ENCODE data around the gene COL4A4. TPM values are rescaled to one million over a fixed set of nuclear protein-coding genes. Genes with fewer than 3 reads are reported as not detected.

Gene COL4A4
- polyA plus RNA-seq, 2 donors = 0.10 to 0.16 TPM

DNA sequence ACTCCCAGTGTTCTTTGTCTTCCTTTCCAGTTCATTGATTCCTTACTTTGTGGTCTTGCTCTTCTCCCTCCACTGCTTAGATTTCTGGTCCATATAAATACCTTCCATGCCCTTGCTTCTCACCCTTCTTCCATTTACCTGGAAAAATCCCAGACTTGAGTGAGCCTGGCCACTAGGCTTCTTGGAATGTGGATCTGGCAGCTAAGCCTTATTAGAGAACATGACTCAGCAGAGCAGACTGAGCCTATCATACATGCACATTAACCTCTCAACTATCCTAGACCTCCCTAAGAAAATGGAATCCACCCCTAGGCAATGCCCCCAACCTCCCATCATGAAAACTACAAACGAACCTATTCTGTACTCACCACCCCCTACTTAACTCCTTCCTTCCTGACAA lies 200.5 kb downstream of the COL4A4 start:
- no peaks in the 10 kb centered on the region for H3K4me1 ChIP-seq (ENCODE audit: control insufficient read depth in 2 of 2, insufficient read depth in 2 of 2, low read length in 1 of 2)
- WGBS, 2 donors = 27 to 46% methylated on average over 1 of the region's 1 CpG

DNA sequence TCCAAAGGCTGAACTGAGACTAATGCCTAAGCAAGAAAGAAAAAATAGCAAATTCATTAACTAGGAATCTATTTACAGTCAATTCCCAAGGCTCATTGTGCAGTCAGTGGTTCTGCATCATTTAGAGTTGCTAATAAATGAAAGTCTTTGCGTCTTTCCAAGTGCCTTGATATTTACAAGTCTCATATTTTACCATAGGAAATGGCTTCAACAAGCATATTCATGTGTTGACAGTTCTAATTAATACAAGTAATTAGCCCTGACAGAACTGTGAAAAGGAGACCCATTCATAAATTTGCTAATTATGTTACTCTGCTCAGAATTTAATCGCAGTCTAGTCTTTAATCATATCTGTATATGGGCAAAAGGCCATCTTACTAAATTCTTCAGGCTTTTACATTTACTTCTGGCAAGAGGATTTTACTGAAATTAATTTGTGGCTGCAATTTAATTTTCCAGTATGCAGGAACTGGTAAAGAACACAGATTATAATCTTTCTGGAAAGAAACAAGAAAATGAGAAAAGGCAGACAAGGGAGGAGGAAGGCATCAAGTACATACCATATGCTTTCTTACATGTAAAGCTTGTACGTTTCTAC lies 201.7 kb downstream of the COL4A4 start:
- WGBS, 2 donors = 88 to 90% methylated on average over 3 of the region's 3 CpGs
- no peak overlapping the region for H3K27ac ChIP-seq (ENCODE audit: low read depth in 2 of 2, low read length in 1 of 2)
- no peaks in the 10 kb centered on the region for H3K27me3 ChIP-seq (ENCODE audit: control insufficient read depth in 1 of 2, insufficient read depth in 2 of 2, low read length in 2 of 2)
- no peaks in the 10 kb centered on the region for H3K36me3 ChIP-seq (ENCODE audit: control insufficient read depth in 2 of 2, insufficient read depth in 2 of 2, low read length in 1 of 2)
- no peak overlapping the region for H3K4me3 ChIP-seq (ENCODE audit: low read depth in 1 of 2, low read length in 2 of 2)
- H3K4me1 ChIP-seq (ENCODE audit: control insufficient read depth in 2 of 2, insufficient read depth in 2 of 2, low read length in 1 of 2) = no peaks in the 10 kb centered on the region
- H3K9me3 ChIP-seq (ENCODE audit: control insufficient read depth in 2 of 2, insufficient read depth in 1 of 2, low read depth in 1 of 2, low read length in 1 of 2) = no peaks in the 10 kb centered on the region

More for the DNA sequence above, 200.5 kb downstream of the COL4A4 start:
- H3K27me3 ChIP-seq (ENCODE audit: control insufficient read depth in 1 of 2, insufficient read depth in 2 of 2, low read length in 2 of 2) = no peaks in the 10 kb centered on the region
- no peak overlapping the region for H3K27ac ChIP-seq (ENCODE audit: low read depth in 2 of 2, low read length in 1 of 2)
- H3K9me3 ChIP-seq (ENCODE audit: control insufficient read depth in 2 of 2, insufficient read depth in 1 of 2, low read depth in 1 of 2, low read length in 1 of 2) = no peaks in the 10 kb centered on the region
- no peaks in the 10 kb centered on the region for H3K36me3 ChIP-seq (ENCODE audit: control insufficient read depth in 2 of 2, insufficient read depth in 2 of 2, low read length in 1 of 2)
- H3K4me3 ChIP-seq (ENCODE audit: low read depth in 1 of 2, low read length in 2 of 2) = no peak overlapping the region

DNA sequence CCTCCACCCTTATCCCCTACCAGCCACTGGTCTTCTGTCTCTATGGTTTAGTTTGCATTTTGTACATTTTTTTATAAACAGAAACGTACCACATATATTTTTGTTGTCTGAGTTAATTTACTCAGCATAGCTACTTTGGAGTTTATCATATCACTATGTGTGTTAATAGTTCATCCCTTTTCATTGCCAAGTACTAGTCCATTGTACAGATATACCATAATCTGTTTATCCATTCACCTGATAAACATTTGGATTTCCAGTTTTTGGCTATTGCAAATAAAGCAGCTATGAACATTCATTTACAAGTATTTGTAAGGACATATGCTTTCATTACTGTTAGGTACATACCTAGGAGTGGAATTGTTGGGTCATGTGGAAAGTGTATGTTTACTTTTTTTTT lies 204.6 kb downstream of the COL4A4 start:
- Histone ChIP-seq H3K36me3 (ENCODE audit: control insufficient read depth in 2 of 2, insufficient read depth in 2 of 2, low read length in 1 of 2) (no peaks in the 10 kb centered on the region), H3K4me1 (ENCODE audit: control insufficient read depth in 2 of 2, insufficient read depth in 2 of 2, low read length in 1 of 2) (peaks cover 0 to 6% of the 10 kb centered on the region in 2 donors), H3K27me3 (ENCODE audit: control insufficient read depth in 1 of 2, insufficient read depth in 2 of 2, low read length in 2 of 2) (no peaks in the 10 kb centered on the region), H3K4me3 (ENCODE audit: low read depth in 1 of 2, low read length in 2 of 2) (no peak overlapping the region), H3K27ac (ENCODE audit: low read depth in 2 of 2, low read length in 1 of 2) (no peak overlapping the region), H3K9me3 (ENCODE audit: control insufficient read depth in 2 of 2, insufficient read depth in 1 of 2, low read depth in 1 of 2, low read length in 1 of 2) (no peaks in the 10 kb centered on the region)
- WGBS, 2 donors = 87 to 90% methylated on average over 1 of the region's 1 CpG

DNA sequence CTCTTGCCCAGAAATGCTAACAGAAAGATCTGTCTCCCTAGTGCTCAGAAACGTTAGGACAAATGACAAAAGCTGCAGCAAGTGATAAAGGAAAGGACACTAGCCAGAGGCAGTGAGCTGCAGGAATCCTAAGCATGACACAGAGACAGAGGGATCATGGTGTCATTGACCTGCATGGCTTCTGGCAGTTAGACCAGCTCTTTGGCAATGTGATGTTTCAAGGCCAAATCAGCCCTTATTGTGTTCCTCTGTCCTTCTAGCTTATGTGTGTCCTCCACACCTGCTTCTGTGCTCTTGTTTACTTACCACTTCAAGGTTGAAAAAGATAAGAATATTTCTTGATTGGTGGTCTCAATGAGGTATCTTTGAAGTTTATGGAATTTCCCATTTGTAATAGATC lies 207.3 kb downstream of the COL4A4 start:
- Histone ChIP-seq H3K4me1 (ENCODE audit: control insufficient read depth in 2 of 2, insufficient read depth in 2 of 2, low read length in 1 of 2) (peaks cover 0 to 6% of the 10 kb centered on the region in 2 donors), H3K4me3 (ENCODE audit: low read depth in 1 of 2, low read length in 2 of 2) (no peak overlapping the region), H3K36me3 (ENCODE audit: control insufficient read depth in 2 of 2, insufficient read depth in 2 of 2, low read length in 1 of 2) (no peaks in the 10 kb centered on the region), H3K27ac (ENCODE audit: low read depth in 2 of 2, low read length in 1 of 2) (no peak overlapping the region), H3K9me3 (ENCODE audit: control insufficient read depth in 2 of 2, insufficient read depth in 1 of 2, low read depth in 1 of 2, low read length in 1 of 2) (no peaks in the 10 kb centered on the region), H3K27me3 (ENCODE audit: control insufficient read depth in 1 of 2, insufficient read depth in 2 of 2, low read length in 2 of 2) (no peaks in the 10 kb centered on the region)
- 54% methylated on average over 1 of the region's 1 CpG for WGBS, 2 donors

DNA sequence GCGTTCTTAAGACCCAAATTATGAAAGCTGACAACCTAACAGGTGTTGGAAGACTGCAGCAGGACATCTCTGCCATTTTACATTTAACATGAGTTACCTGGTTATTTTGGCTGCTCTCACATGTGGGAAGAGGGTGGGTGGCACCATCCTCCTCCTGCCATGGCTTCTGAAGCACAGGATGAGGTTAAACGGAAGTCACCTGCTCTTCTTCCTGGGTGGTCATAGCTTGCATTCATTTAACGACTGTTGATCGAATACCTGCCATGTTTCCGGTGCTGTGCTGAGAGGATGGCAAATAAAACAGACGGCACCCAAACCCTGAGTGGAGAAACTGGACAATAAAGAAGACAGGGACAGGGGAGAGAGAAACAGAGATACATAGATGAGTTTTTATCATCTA lies 210.2 kb downstream of the COL4A4 start:
- 88 to 91% methylated on average over 6 of the region's 6 CpGs for WGBS, 2 donors
- peaks cover 0 to 6% of the 10 kb centered on the region in 2 donors for H3K4me1 ChIP-seq (ENCODE audit: control insufficient read depth in 2 of 2, insufficient read depth in 2 of 2, low read length in 1 of 2)
- no peaks in the 10 kb centered on the region for H3K27me3 ChIP-seq (ENCODE audit: control insufficient read depth in 1 of 2, insufficient read depth in 2 of 2, low read length in 2 of 2)
- H3K4me3 ChIP-seq (ENCODE audit: low read depth in 1 of 2, low read length in 2 of 2) = no peak overlapping the region
- H3K9me3 ChIP-seq (ENCODE audit: control insufficient read depth in 2 of 2, insufficient read depth in 1 of 2, low read depth in 1 of 2, low read length in 1 of 2) = no peaks in the 10 kb centered on the region
- no peak overlapping the region for H3K27ac ChIP-seq (ENCODE audit: low read depth in 2 of 2, low read length in 1 of 2)
- H3K36me3 ChIP-seq (ENCODE audit: control insufficient read depth in 2 of 2, insufficient read depth in 2 of 2, low read length in 1 of 2) = no peaks in the 10 kb centered on the region

DNA sequence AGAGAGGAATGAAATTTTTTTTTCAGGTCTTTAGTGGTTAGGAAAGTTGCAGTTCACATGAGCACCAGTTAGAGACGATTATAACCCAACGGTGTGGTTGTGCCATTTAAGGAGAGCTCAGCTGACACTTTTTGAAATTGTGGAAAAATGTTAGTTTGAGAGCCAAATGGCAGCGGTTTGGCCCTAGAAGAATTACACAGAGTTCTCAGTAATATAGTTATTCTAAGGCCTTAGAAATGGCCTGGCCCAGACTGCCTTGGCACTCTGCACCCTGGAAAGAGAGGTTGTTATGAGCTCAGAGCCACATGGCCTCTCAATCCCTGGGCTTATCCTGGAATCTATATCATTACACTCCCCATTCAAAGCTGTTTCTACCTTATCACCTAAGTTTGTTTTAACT lies 210.8 kb downstream of the COL4A4 start:
- H3K36me3 ChIP-seq (ENCODE audit: control insufficient read depth in 2 of 2, insufficient read depth in 2 of 2, low read length in 1 of 2) = no peaks in the 10 kb centered on the region
- WGBS, 2 donors = 82 to 87% methylated on average over 3 of the region's 3 CpGs
- H3K27ac ChIP-seq (ENCODE audit: low read depth in 2 of 2, low read length in 1 of 2) = no peak overlapping the region
- no peaks in the 10 kb centered on the region for H3K9me3 ChIP-seq (ENCODE audit: control insufficient read depth in 2 of 2, insufficient read depth in 1 of 2, low read depth in 1 of 2, low read length in 1 of 2)
- H3K4me3 ChIP-seq (ENCODE audit: low read depth in 1 of 2, low read length in 2 of 2) = no peak overlapping the region
- peaks cover 0 to 6% of the 10 kb centered on the region in 2 donors for H3K4me1 ChIP-seq (ENCODE audit: control insufficient read depth in 2 of 2, insufficient read depth in 2 of 2, low read length in 1 of 2)
- no peaks in the 10 kb centered on the region for H3K27me3 ChIP-seq (ENCODE audit: control insufficient read depth in 1 of 2, insufficient read depth in 2 of 2, low read length in 2 of 2)

Other genes starting within 250 kb of the COL4A4 start
- gene COL4A3, start 419 bp upstream of the COL4A4 start, polyA plus RNA-seq = under 1 TPM; 0.18 to 0.44 TPM
- 10 to 100 TPM; 57.1 to 61.8 TPM for gene MFF, start 161.0 kb upstream of the COL4A4 start, polyA plus RNA-seq
- under 1 TPM in 1 of 2 donors, not detected in 1; 0.04 TPM for gene TM4SF20, start 215.1 kb upstream of the COL4A4 start, polyA plus RNA-seq
- gene SCYGR1, start 223.7 kb upstream of the COL4A4 start, polyA plus RNA-seq = not detected